Measurements from ENCODE around the gene AWAT2.

The AWAT2 gene

GRCh38 chrX:70041993-70042392 lies 7.7 kb downstream of the AWAT2 start:
- Histone ChIP-seq H2BK15ac (ENCODE audit: low read depth, poor library complexity, severe bottlenecking) (no peak overlapping the region), H3K4me2 (ENCODE audit: low read length, poor library complexity, severe bottlenecking) (no peak overlapping the region), H2AFZ (ENCODE audit: low read depth, low read length) (no peak overlapping the region), H2BK12ac (ENCODE audit: low read length in 2 of 2) (no peak overlapping the region), H3K27me3 (ENCODE audit: control insufficient read depth in 1 of 2, insufficient read depth in 1 of 2, low read length in 2 of 2) (peaks cover 0 to 37% of the 10 kb centered on the region in 2 experiments), H3K79me1 (replicated peaks; ENCODE audit: low read length, poor library complexity, severe bottlenecking) (no peaks in the 10 kb centered on the region), H2AK5ac (ENCODE audit: low read length, severe bottlenecking) (no peak overlapping the region), H4K8ac (ENCODE audit: low read length) (no peak overlapping the region), H2BK5ac (ENCODE audit: low read depth, low read length, poor library complexity, severe bottlenecking) (no peak overlapping the region), H3K4ac (ENCODE audit: low read depth in 1 of 2, low read length in 2 of 2) (no peak overlapping the region), H3K18ac (ENCODE audit: low read depth in 1 of 2, low read length in 2 of 2) (no peak overlapping the region), H3K14ac (ENCODE audit: low read length in 2 of 2) (no peak overlapping the region), H3K9ac (ENCODE audit: low read length) (no peak overlapping the region), H3K36me3 (ENCODE audit: control insufficient read depth in 1 of 2, insufficient read depth in 2 of 2, low read depth in 1 of 2, low read length in 2 of 2) (no peaks in the 10 kb centered on the region), H3K23ac (ENCODE audit: low read length in 2 of 2) (no peak overlapping the region), H3K4me3 (ENCODE audit: insufficient read depth in 1 of 2, low read depth in 1 of 2, low read length in 2 of 2) (no peak overlapping the region), H3K9me3 (ENCODE audit: control insufficient read depth, low read length) (no peaks in the 10 kb centered on the region), H3K27ac (ENCODE audit: low read length, poor library complexity, severe bottlenecking) (no peak overlapping the region), H2BK120ac (ENCODE audit: low read depth, low read length) (no peak overlapping the region), H4K91ac (ENCODE audit: low read length) (no peak overlapping the region), H3K4me1 (ENCODE audit: control insufficient read depth, insufficient read depth, low read depth, low read length) (peaks cover 3% of the 10 kb centered on the region)
- 73% methylated on average over 6 of the region's 6 CpGs for WGBS
- DNase-seq: no peak

GRCh38 chrX:70039758-70040157 lies 10.0 kb downstream of the AWAT2 start:
- no peak overlapping the region for H3K9ac ChIP-seq (ENCODE audit: low read length)
- no peak overlapping the region for H2BK5ac ChIP-seq (ENCODE audit: low read depth, low read length, poor library complexity, severe bottlenecking)
- 88% methylated on average over 2 of the region's 2 CpGs for WGBS

GRCh38 chrX:70038951-70039350 lies 10.8 kb downstream of the AWAT2 start:
- Histone ChIP-seq H3K27me3 (ENCODE audit: control insufficient read depth in 1 of 2, insufficient read depth in 1 of 2, low read length in 2 of 2) (peaks cover 0 to 46% of the 10 kb centered on the region in 2 experiments), H3K4me3 (ENCODE audit: insufficient read depth in 1 of 2, low read depth in 1 of 2, low read length in 2 of 2) (no peak overlapping the region), H2BK15ac (ENCODE audit: low read depth, poor library complexity, severe bottlenecking) (no peak overlapping the region), H3K23ac (ENCODE audit: low read length in 2 of 2) (no peak overlapping the region), H3K27ac (ENCODE audit: low read length, poor library complexity, severe bottlenecking) (no peak overlapping the region), H3K4me1 (ENCODE audit: control insufficient read depth, insufficient read depth, low read depth, low read length) (no peaks in the 10 kb centered on the region), H3K36me3 (ENCODE audit: control insufficient read depth in 1 of 2, insufficient read depth in 2 of 2, low read depth in 1 of 2, low read length in 2 of 2) (no peaks in the 10 kb centered on the region), H3K4me2 (ENCODE audit: low read length, poor library complexity, severe bottlenecking) (no peak overlapping the region), H3K9ac (ENCODE audit: low read length) (no peak overlapping the region), H3K18ac (ENCODE audit: low read depth in 1 of 2, low read length in 2 of 2) (no peak overlapping the region), H4K8ac (ENCODE audit: low read length) (no peak overlapping the region), H2BK12ac (ENCODE audit: low read length in 2 of 2) (no peak overlapping the region), H2AFZ (ENCODE audit: low read depth, low read length) (no peak overlapping the region), H3K4ac (ENCODE audit: low read depth in 1 of 2, low read length in 2 of 2) (no peak overlapping the region), H4K91ac (ENCODE audit: low read length) (no peak overlapping the region), H2BK120ac (ENCODE audit: low read depth, low read length) (no peak overlapping the region), H2AK5ac (ENCODE audit: low read length, severe bottlenecking) (no peak overlapping the region), H3K9me3 (ENCODE audit: control insufficient read depth, low read length) (no peaks in the 10 kb centered on the region), H3K14ac (ENCODE audit: low read length in 2 of 2) (no peak overlapping the region), H2BK5ac (ENCODE audit: low read depth, low read length, poor library complexity, severe bottlenecking) (no peak overlapping the region), H3K79me1 (replicated peaks; ENCODE audit: low read length, poor library complexity, severe bottlenecking) (no peaks in the 10 kb centered on the region)
- WGBS: no CpG with 5 or more reads among the region's 1 CpG
- no peak for DNase-seq

More at GRCh38 chrX:70039758-70040157, 10.0 kb downstream of the AWAT2 start:
- no peak overlapping the region for H4K8ac ChIP-seq (ENCODE audit: low read length)
- H4K91ac ChIP-seq (ENCODE audit: low read length): no peak overlapping the region
- H3K14ac ChIP-seq (ENCODE audit: low read length in 2 of 2): no peak overlapping the region
- no peak overlapping the region for H3K18ac ChIP-seq (ENCODE audit: low read depth in 1 of 2, low read length in 2 of 2)
- H3K9me3 ChIP-seq (ENCODE audit: control insufficient read depth, low read length): no peaks in the 10 kb centered on the region
- H3K79me1 ChIP-seq (replicated peaks; ENCODE audit: low read length, poor library complexity, severe bottlenecking): no peaks in the 10 kb centered on the region
- H2BK120ac ChIP-seq (ENCODE audit: low read depth, low read length): no peak overlapping the region
- H3K23ac ChIP-seq (ENCODE audit: low read length in 2 of 2): no peak overlapping the region
- no peak overlapping the region for H2BK12ac ChIP-seq (ENCODE audit: low read length in 2 of 2)
- H3K4me3 ChIP-seq (ENCODE audit: insufficient read depth in 1 of 2, low read depth in 1 of 2, low read length in 2 of 2): no peak overlapping the region
- no peak overlapping the region for H3K27ac ChIP-seq (ENCODE audit: low read length, poor library complexity, severe bottlenecking)
- no peak overlapping the region for H3K4ac ChIP-seq (ENCODE audit: low read depth in 1 of 2, low read length in 2 of 2)
- H3K36me3 ChIP-seq (ENCODE audit: control insufficient read depth in 1 of 2, insufficient read depth in 2 of 2, low read depth in 1 of 2, low read length in 2 of 2): no peaks in the 10 kb centered on the region
- H2AFZ ChIP-seq (ENCODE audit: low read depth, low read length): no peak overlapping the region
- no peak overlapping the region for H2BK15ac ChIP-seq (ENCODE audit: low read depth, poor library complexity, severe bottlenecking)
- no peak for DNase-seq
- peaks cover 3% of the 10 kb centered on the region for H3K4me1 ChIP-seq (ENCODE audit: control insufficient read depth, insufficient read depth, low read depth, low read length)
- no peak overlapping the region for H2AK5ac ChIP-seq (ENCODE audit: low read length, severe bottlenecking)
- peaks cover 0 to 54% of the 10 kb centered on the region in 2 experiments for H3K27me3 ChIP-seq (ENCODE audit: control insufficient read depth in 1 of 2, insufficient read depth in 1 of 2, low read length in 2 of 2)
- no peak overlapping the region for H3K4me2 ChIP-seq (ENCODE audit: low read length, poor library complexity, severe bottlenecking)

GRCh38 chrX:70038515-70038914 lies 11.2 kb downstream of the AWAT2 start:
- Histone ChIP-seq H4K91ac (ENCODE audit: low read length) (no peak overlapping the region), H3K9ac (ENCODE audit: low read length) (no peak overlapping the region), H3K4me2 (ENCODE audit: low read length, poor library complexity, severe bottlenecking) (no peak overlapping the region), H2BK5ac (ENCODE audit: low read depth, low read length, poor library complexity, severe bottlenecking) (no peak overlapping the region), H3K27ac (ENCODE audit: low read length, poor library complexity, severe bottlenecking) (no peak overlapping the region), H3K14ac (ENCODE audit: low read length in 2 of 2) (no peak overlapping the region), H4K8ac (ENCODE audit: low read length) (no peak overlapping the region), H3K18ac (ENCODE audit: low read depth in 1 of 2, low read length in 2 of 2) (no peak overlapping the region), H2BK120ac (ENCODE audit: low read depth, low read length) (no peak overlapping the region), H2BK15ac (ENCODE audit: low read depth, poor library complexity, severe bottlenecking) (no peak overlapping the region), H3K9me3 (ENCODE audit: control insufficient read depth, low read length) (no peaks in the 10 kb centered on the region), H2BK12ac (ENCODE audit: low read length in 2 of 2) (no peak overlapping the region), H3K4me1 (ENCODE audit: control insufficient read depth, insufficient read depth, low read depth, low read length) (no peaks in the 10 kb centered on the region), H3K36me3 (ENCODE audit: control insufficient read depth in 1 of 2, insufficient read depth in 2 of 2, low read depth in 1 of 2, low read length in 2 of 2) (no peaks in the 10 kb centered on the region), H3K27me3 (ENCODE audit: control insufficient read depth in 1 of 2, insufficient read depth in 1 of 2, low read length in 2 of 2) (peaks cover 0 to 46% of the 10 kb centered on the region in 2 experiments), H3K4me3 (ENCODE audit: insufficient read depth in 1 of 2, low read depth in 1 of 2, low read length in 2 of 2) (no peak overlapping the region), H3K4ac (ENCODE audit: low read depth in 1 of 2, low read length in 2 of 2) (no peak overlapping the region), H3K23ac (ENCODE audit: low read length in 2 of 2) (no peak overlapping the region), H3K79me1 (replicated peaks; ENCODE audit: low read length, poor library complexity, severe bottlenecking) (no peaks in the 10 kb centered on the region), H2AFZ (ENCODE audit: low read depth, low read length) (no peak overlapping the region), H2AK5ac (ENCODE audit: low read length, severe bottlenecking) (no peak overlapping the region)
- no peak for DNase-seq
- WGBS: no CpG with 5 or more reads among the region's 2 CpGs

Data from mesenchymal stem cell (in vitro differentiated cells and primary cell).